C4-2B (cell line): ENCODE measurements around the gene SELPLG.

Source experiments
- H3K27ac ChIP-seq: fragments of 450-650 bp; 2 replicates; pipeline ENCODE4 v1.5.1; 2017
- CTCF ChIP-seq: fragments of 450-650 bp; conservative IDR thresholded peaks from 2 replicates; pipeline ENCODE4 v1.5.1; 2017; ENCODE audit warnings: mild to moderate bottlenecking
- ZFX ChIP-seq: fragments of 450-650 bp; IDR thresholded peaks from 2 replicates; pipeline ENCODE4 v1.6.1; 2017

The SELPLG gene

GRCh38 chr12:108603743-108604142, 30.0 kb downstream of the SELPLG start:
- no peak for TF ChIP-seq CTCF
- TF ChIP-seq ZFX, result no peak
- H3K27ac ChIP-seq, result no peak overlapping the region

- TF ChIP-seq CTCF (no peak), ZFX (no peak)
- no peak overlapping the region for H3K27ac ChIP-seq
Observed at GRCh38 chr12:108602976-108603704, 30.6 kb downstream of the SELPLG start.

GRCh38 chr12:108602209-108602705, 31.4 kb downstream of the SELPLG start:
- TF ChIP-seq ZFX (no peak), CTCF (no peak)

GRCh38 chr12:108600702-108601007, 33.0 kb downstream of the SELPLG start:
- no peak for TF ChIP-seq ZFX
- H3K27ac ChIP-seq, result no peak overlapping the region

More at GRCh38 chr12:108602209-108602705, 31.4 kb downstream of the SELPLG start:
- H3K27ac ChIP-seq, result no peak overlapping the region

- no peak overlapping the region for H3K27ac ChIP-seq
- no peak for TF ChIP-seq ZFX
- no peak for TF ChIP-seq CTCF
Observed at GRCh38 chr12:108599948-108600701, 33.6 kb downstream of the SELPLG start.

GRCh38 chr12:108599541-108599940, 34.2 kb downstream of the SELPLG start:
- TF ChIP-seq CTCF, result no peak
- no peak for TF ChIP-seq ZFX
- H3K27ac ChIP-seq, result no peak overlapping the region

GRCh38 chr12:108598553-108599250, 35.0 kb downstream of the SELPLG start:
- no peak overlapping the region for H3K27ac ChIP-seq
- TF ChIP-seq CTCF (no peak), ZFX (no peak)
